HepG2 (cell line): ENCODE results near the gene FXN. TPM values are rescaled to one million over a fixed set of nuclear protein-coding genes. Genes with fewer than 3 reads are reported as not detected.

ENCODE experiments used
- ATAC-seq: fragments of 200-7000 bp; cut with Tn5 transposase; 3 replicates; pipeline ENCODE4 v1.9.1; 2020; ENCODE audit warnings: mild to moderate bottlenecking, moderate library complexity
- BruUV-seq: library from RNA; stranded (reverse); fragments of 400-500 nt; replicated peaks from 2 replicates; lab custom pipeline; 2021; lab: Mats Ljungman, UMichigan
- CTCF ChIA-PET: fragments of 300-600 bp; formaldehyde crosslinking; extraction: SDS; loops from one replicate; lab custom pipeline; 2021; ENCODE audit warnings: low total read pairs, inconsistent platforms, low intra/inter-chr PET ratio; lab: Yijun Ruan, JAX
- POLR2A ChIA-PET: fragments of 350-600 bp; sonication (Branson Sonifier 250); formaldehyde crosslinking; loops from one replicate; lab custom pipeline; 2020; ENCODE audit warnings: antibody characterized with exemption, inconsistent platforms; lab: Yijun Ruan, JAX
- DNase-seq: peaks from one replicate; pipeline ENCODE4 v3.0.0-alpha.2; 2015; ENCODE audit warnings: low spot score
- FAIRE-seq: peaks from 3 replicates; lab custom pipeline; 2011; peaks lifted over from hg19 to GRCh38; lab: Jason Lieb, UNC
- H2AFZ ChIP-seq: one replicate; pipeline ENCODE4 v1.6.1; 2011; ENCODE audit warnings: low read length, inconsistent platforms
- H3K27ac ChIP-seq: fragments of 300-600 bp; 3 replicates; pipeline ENCODE4 v1.8.0; 2011; ENCODE audit warnings: mixed run types, mild to moderate bottlenecking, mixed read lengths, low read length, inconsistent platforms; ENCODE audit not compliant: insufficient read depth; ENCODE audit errors: extremely low read length
- H3K27me3 ChIP-seq, 2 experiments: fragments of 200-600 bp in 1 of 2; 2 replicates in 1 of 2; 3 replicates in 1 of 2; pipeline versions ENCODE4 v1.6.0 to v1.8.0; 2011; ENCODE audit warnings: low read length in 2 of 2, mild to moderate bottlenecking in 2 of 2, moderate library complexity in 2 of 2, inconsistent platforms in 1 of 2; ENCODE audit not compliant: insufficient read depth in 2 of 2, control insufficient read depth in 1 of 2
- H3K36me3 ChIP-seq, 2 experiments: fragments of 200-600 bp in 1 of 2; replicated peaks in 1 of 2; 2 replicates in 1 of 2; 3 replicates in 1 of 2; pipeline versions ENCODE4 v1.5.1 to v1.8.0; 2011; ENCODE audit warnings: low read length in 2 of 2, inconsistent platforms in 1 of 2; ENCODE audit not compliant: insufficient read depth in 2 of 2, control insufficient read depth in 1 of 2
- H3K4me1 ChIP-seq: 2 replicates; pipeline ENCODE4 v1.5.1; 2012; ENCODE audit warnings: low read length, inconsistent platforms; ENCODE audit not compliant: insufficient read depth
- H3K4me2 ChIP-seq: 2 replicates; pipeline ENCODE4 v1.6.0; 2011; ENCODE audit warnings: low read depth, low read length, inconsistent platforms
- H3K4me3 ChIP-seq, 3 experiments: fragments of 200-600 bp in 1 of 3; sonication (generic), shearing (Covaris generic) in 1 of 3; replicated peaks in 1 of 3; 2 replicates each; pipeline ENCODE4 v1.5.1; 2011 to 2016; ENCODE audit warnings: low read length in 3 of 3, inconsistent platforms in 2 of 3, low read depth in 2 of 3, mild to moderate bottlenecking in 2 of 3, control low read depth in 1 of 3, mixed read lengths in 1 of 3; ENCODE audit not compliant: insufficient read depth in 1 of 3
- H3K79me2 ChIP-seq: one replicate; pipeline ENCODE4 v1.6.1; 2011; ENCODE audit warnings: low read length, inconsistent platforms; ENCODE audit not compliant: insufficient read depth
- H3K9ac ChIP-seq: 2 replicates; pipeline ENCODE4 v1.6.0; 2011; ENCODE audit warnings: mild to moderate bottlenecking, low read depth, low read length, inconsistent platforms; ENCODE audit not compliant: insufficient read depth
- H3K9me3 ChIP-seq: 2 replicates; pipeline ENCODE4 v1.5.1; 2012; ENCODE audit warnings: mild to moderate bottlenecking, low read length
- H4K20me1 ChIP-seq: 2 replicates; pipeline ENCODE4 v1.6.0; 2011; ENCODE audit warnings: inconsistent platforms, mild to moderate bottlenecking, low read length, moderate library complexity; ENCODE audit not compliant: insufficient read depth
- FOXK1 ChIP-seq: sonication (generic); formaldehyde crosslinking; IDR thresholded peaks from 2 replicates; pipeline ENCODE4 v1.4.0; 2020; ENCODE audit warnings: low read depth, missing genetic modification reagents, borderline replicate concordance
- HNRNPL ChIP-seq: fragments of 200-400 bp; formaldehyde crosslinking; IDR thresholded peaks from 2 replicates; pipeline ENCODE4 v1.6.1; 2017; ENCODE audit warnings: mild to moderate bottlenecking, low read depth, low read length
- JUNB ChIP-seq: sonication (generic); formaldehyde crosslinking; IDR thresholded peaks from 2 replicates; pipeline ENCODE4 v1.8.0; 2022; ENCODE audit warnings: missing genetic modification reagents, mild to moderate bottlenecking, borderline replicate concordance
- SPEN ChIP-seq: sonication (generic); formaldehyde crosslinking; IDR thresholded peaks from 2 replicates; pipeline ENCODE4 v1.5.1; 2020; ENCODE audit warnings: low read depth, mild to moderate bottlenecking, missing genetic modification reagents
- SSRP1 ChIP-seq: IDR thresholded peaks from 2 replicates; pipeline ENCODE4 v1.6.1; 2016; ENCODE audit warnings: control low read depth
- STAG1 ChIP-seq: sonication (generic); formaldehyde crosslinking; IDR thresholded peaks from 2 replicates; pipeline ENCODE4 v1.4.0; 2020; ENCODE audit warnings: missing genetic modification reagents
- ZNF451 ChIP-seq: sonication (generic); formaldehyde crosslinking; IDR thresholded peaks from 2 replicates; pipeline ENCODE4 v1.5.0; 2020; ENCODE audit warnings: mild to moderate bottlenecking, missing genetic modification reagents
- ZNF530 ChIP-seq: sonication (generic); formaldehyde crosslinking; IDR thresholded peaks from 2 replicates; pipeline ENCODE4 v1.5.0; 2020; ENCODE audit warnings: low read depth, mild to moderate bottlenecking, missing genetic modification reagents
- WGBS: methylation state at CpG from one replicate; pipeline ENCODE4 v1.1.6; 2017; ENCODE audit warnings: low lambda C conversion rate; 5-methylcytosine and 5-hydroxymethylcytosine counted together
- in situ Hi-C: cut with HindIII; loops from 2 replicates; pipeline ENCODE4 v1.10.0; 2017; ENCODE audit warnings: low pct_unique_long_range_greater_than_20kb; ENCODE audit not compliant: extremely low pct_ligation_motif_present
- intact Hi-C: fragments of 100-400 bp; cut with micrococcal nuclease; formaldehyde crosslinking; loops from one replicate; pipeline ENCODE4 v1.10.0; 2022; ENCODE audit not compliant: unreplicated experiment
- polyA plus RNA-seq, 8 experiments: library from polyadenylated mRNA; depleted of rRNA in 3 of 8; stranded (reverse) in 7 of 8; unstranded in 1 of 8; fragments of >200 nt; fragmentation: Illumina TruSeq in 4 of 8; extraction: Trizol in 4 of 8; gene quantifications; 2 replicates each; pipeline versions ENCODE4 v1.2.1 to v1.2.3, GENCODE V29; 2011 to 2016; ENCODE audit warnings: low read depth in 4 of 8, missing spikeins in 1 of 8, mixed read lengths in 1 of 8; ENCODE audit not compliant: insufficient read depth in 1 of 8
- total RNA-seq, 5 experiments: library from RNA; depleted of rRNA; stranded (reverse); fragments of >200 nt; fragmentation: Illumina TruSeq; extraction: Trizol; gene quantifications; 2 replicates each; pipeline ENCODE4 v1.2.3, GENCODE V29; 2016; ENCODE audit warnings: low read depth in 1 of 5
- TF ChIP-seq, protein P1 (sequence below), 2 experiments: sonication (generic) in 1 of 2; formaldehyde crosslinking in 1 of 2; IDR thresholded peaks; 2 replicates each; pipeline versions ENCODE4 v1.4.0 to v1.6.1; 2016 to 2020; ENCODE audit warnings: borderline replicate concordance in 1 of 2, low read depth in 1 of 2, mild to moderate bottlenecking in 1 of 2, missing genetic modification reagents in 1 of 2
- TF ChIP-seq, protein P2 (sequence below): IDR thresholded peaks from 2 replicates; pipeline ENCODE4 v1.6.1; 2012; ENCODE audit warnings: low read depth, low read length, improper control_type of control experiment

The FXN gene
- total and polyA plus RNA-seq, 2 of the 13 experiments (the other 11 are each of a cell fraction or from before 2014, with no cell fraction given), result 24.1 to 26.0 TPM

DNA sequence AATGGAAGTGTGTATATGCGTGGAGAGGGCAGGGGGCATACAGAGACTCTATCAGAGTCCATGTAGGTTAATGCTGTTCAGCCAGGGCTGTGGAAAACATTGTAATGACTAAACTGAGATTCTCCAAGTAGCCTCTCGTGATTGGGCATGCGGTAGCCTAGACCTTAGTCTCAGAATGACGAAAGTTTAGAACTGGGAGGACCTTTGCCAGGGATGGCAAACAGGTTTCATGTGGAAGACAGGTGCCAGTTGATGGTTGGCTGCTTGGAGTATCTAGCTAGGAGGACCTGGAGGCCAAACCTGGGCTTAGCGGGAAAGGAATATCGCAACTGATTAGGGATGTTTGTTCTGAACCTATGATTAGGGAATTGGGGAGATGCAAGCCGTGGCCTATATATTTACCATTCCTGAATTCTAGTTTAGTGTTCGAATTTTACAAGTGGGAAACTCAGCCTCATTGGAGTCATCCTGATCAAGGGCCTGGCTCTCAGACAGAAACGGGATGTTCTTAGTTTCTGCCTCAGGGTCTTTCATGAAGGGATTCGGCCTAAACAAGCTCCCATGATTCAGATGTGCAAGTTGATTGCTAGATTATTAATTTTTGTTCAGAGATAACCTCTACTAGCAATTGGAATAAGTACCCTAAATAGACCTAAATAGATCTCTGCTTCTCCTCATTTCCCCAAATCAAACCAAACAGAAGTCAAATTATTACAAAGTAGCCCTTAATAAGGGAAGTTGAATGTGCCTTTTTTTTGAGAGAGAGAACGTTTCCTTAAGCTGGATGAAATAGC, 111.7 kb downstream of the FXN start:
- FAIRE-seq (no peak), ATAC-seq (no peak)
- BruUV-seq, result no TSS peak
- in situ Hi-C loops (no loop called here), intact Hi-C loops (no loop called here)
- Histone ChIP-seq H3K4me1 (peaks cover 31% of the 10 kb centered on the region), H4K20me1 (peaks cover 10% of the 10 kb centered on the region), H3K36me3 (peaks cover 5 to 59% of the 10 kb centered on the region in 2 experiments), H3K27me3 (no peaks in the 10 kb centered on the region), H3K27ac (no peak overlapping the region), H3K4me2 (no peak overlapping the region), H2AFZ (no peak overlapping the region), H3K79me2 (peaks cover 78% of the 10 kb centered on the region), H3K9ac (no peak overlapping the region), H3K4me3 (no peak overlapping the region)
- 97% methylated on average over 11 of the region's 11 CpGs for whole genome bisulfite sequencing
- ChIA-PET CTCF (no interaction called here), POLR2A (interaction anchor here (0.7 kb wide), 1 partner anchor 23 kb away, joined by 3 read pairs; no protein-coding TSS in a partner anchor)
- TF ChIP-seq ZNF530, result no peak
- TF ChIP-seq SPEN (CRISPR knock-in tag), result no peak
- TF ChIP-seq STAG1 (CRISPR knock-in tag), result no peak
- TF ChIP-seq, protein P1, sequence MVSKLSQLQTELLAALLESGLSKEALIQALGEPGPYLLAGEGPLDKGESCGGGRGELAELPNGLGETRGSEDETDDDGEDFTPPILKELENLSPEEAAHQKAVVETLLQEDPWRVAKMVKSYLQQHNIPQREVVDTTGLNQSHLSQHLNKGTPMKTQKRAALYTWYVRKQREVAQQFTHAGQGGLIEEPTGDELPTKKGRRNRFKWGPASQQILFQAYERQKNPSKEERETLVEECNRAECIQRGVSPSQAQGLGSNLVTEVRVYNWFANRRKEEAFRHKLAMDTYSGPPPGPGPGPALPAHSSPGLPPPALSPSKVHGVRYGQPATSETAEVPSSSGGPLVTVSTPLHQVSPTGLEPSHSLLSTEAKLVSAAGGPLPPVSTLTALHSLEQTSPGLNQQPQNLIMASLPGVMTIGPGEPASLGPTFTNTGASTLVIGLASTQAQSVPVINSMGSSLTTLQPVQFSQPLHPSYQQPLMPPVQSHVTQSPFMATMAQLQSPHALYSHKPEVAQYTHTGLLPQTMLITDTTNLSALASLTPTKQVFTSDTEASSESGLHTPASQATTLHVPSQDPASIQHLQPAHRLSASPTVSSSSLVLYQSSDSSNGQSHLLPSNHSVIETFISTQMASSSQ (IDR thresholded peaks at IDR 0.05; ENCODE audit: low read depth), result no peak
- TF ChIP-seq, protein P1 (CRISPR knock-in tag; IDR thresholded peaks at IDR 0.05; ENCODE audit: borderline replicate concordance), result no peak
- no peak for TF ChIP-seq ZNF451
- TF ChIP-seq JUNB (CRISPR knock-in tag), result no peak
- TF ChIP-seq SSRP1 (CRISPR knock-in tag), result no peak
- no peak for TF ChIP-seq HNRNPL
- TF ChIP-seq, protein P2, sequence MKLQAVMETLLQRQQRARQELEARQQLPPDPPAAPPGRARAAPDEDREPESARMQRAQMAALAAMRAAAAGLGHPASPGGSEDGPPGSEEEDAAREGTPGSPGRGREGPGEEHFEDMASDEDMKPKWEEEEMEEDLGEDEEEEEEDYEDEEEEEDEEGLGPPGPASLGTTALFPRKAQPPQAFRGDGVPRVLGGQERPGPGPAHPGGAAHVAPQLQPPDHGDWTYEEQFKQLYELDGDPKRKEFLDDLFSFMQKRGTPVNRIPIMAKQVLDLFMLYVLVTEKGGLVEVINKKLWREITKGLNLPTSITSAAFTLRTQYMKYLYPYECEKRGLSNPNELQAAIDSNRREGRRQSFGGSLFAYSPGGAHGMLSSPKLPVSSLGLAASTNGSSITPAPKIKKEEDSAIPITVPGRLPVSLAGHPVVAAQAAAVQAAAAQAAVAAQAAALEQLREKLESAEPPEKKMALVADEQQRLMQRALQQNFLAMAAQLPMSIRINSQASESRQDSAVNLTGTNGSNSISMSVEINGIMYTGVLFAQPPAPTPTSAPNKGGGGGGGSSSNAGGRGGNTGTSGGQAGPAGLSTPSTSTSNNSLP, result no peak
- TF ChIP-seq FOXK1 (CRISPR knock-in tag), result no peak
- TF ChIP-seq, all 625 proteins: peak for 0
- no peak for DNase-seq
- no peaks in the 10 kb centered on the region for H3K9me3 ChIP-seq
